ENCODE data around the gene ZNF587.

DNA sequence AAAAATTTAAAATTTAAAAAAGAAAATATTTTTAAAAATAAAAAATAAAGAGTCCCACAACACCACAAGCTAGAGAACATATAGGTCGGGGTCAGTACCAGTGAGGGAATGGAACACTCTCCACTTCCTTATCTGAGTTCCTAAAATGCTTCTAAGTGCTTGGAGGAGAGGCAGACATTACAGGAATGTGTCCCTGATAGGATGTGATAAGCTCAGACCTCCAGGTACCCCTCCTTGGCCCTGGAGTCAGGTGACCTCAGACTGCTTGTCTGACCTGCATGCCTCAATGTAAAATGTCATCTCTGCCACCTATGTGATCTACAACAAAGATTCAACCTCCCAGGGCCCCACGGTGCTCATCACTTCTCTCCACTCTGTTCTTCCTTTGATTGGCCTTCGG lies 36.4 kb downstream of the ZNF587 start:
- TF ChIP-seq CTCF (IDR thresholded peaks at IDR 0.05 in 8 of 11, conservative IDR thresholded peaks at IDR 0.05 in 3 of 11): no peak
- TF ChIP-seq POLR2A (IDR thresholded peaks at IDR 0.05): no peak

Data from spleen (tissue), 7 donors.